Kidney (tissue), 14 donors: ENCODE data around the gene FAM149A. TPM values are rescaled to one million over a fixed set of nuclear protein-coding genes. Genes with fewer than 3 reads are reported as not detected.

Experiments used
- DNase-seq, 5 donors: peaks; one replicate each; pipeline ENCODE4 v3.0.0-alpha.2; 2013 to 2020
- FAIRE-seq: peaks from 2 replicates; lab custom pipeline; 2012; peaks lifted over from hg19 to GRCh38; lab: Jason Lieb, UNC
- H3K27ac ChIP-seq, 2 donors: one replicate each; pipeline ENCODE4 v1.7.0; 2013; ENCODE audit warnings: low read depth in 2 of 2, low read length in 2 of 2, inconsistent platforms in 1 of 2
- H3K27me3 ChIP-seq: one replicate; pipeline ENCODE4 v1.7.1; 2013; ENCODE audit warnings: low read length, inconsistent platforms; ENCODE audit not compliant: control insufficient read depth, insufficient read depth
- H3K36me3 ChIP-seq, 3 donors: one replicate each; pipeline versions ENCODE4 v1.7.0 to v1.7.1; 2013; ENCODE audit warnings: low read length in 3 of 3, control low read depth in 1 of 3, inconsistent platforms in 1 of 3; ENCODE audit not compliant: insufficient read depth in 3 of 3, control insufficient read depth in 2 of 3
- H3K4me1 ChIP-seq, 3 donors: one replicate each; pipeline versions ENCODE4 v1.7.0 to v1.7.1; 2013; ENCODE audit warnings: low read length in 3 of 3, inconsistent platforms in 1 of 3, low read depth in 1 of 3; ENCODE audit not compliant: control insufficient read depth in 2 of 3, insufficient read depth in 2 of 3
- H3K4me3 ChIP-seq, 3 donors: one replicate each; pipeline versions ENCODE4 v1.7.0 to v1.8.1; 2013; ENCODE audit warnings: low read length in 3 of 3, control low read depth in 1 of 3, inconsistent platforms in 1 of 3
- H3K9ac ChIP-seq, 3 donors: one replicate each; pipeline versions ENCODE4 v1.7.0 to v1.7.1; 2013; ENCODE audit warnings: low read length in 3 of 3, control low read depth in 1 of 3, inconsistent platforms in 1 of 3
- H3K9me3 ChIP-seq, 3 donors: one replicate each; pipeline versions ENCODE4 v1.7.0 to v1.7.1; 2013; ENCODE audit warnings: low read length in 3 of 3, control low read depth in 1 of 3, inconsistent platforms in 1 of 3; ENCODE audit not compliant: control insufficient read depth in 2 of 3, insufficient read depth in 1 of 3
- intact Hi-C: fragments of 100-400 bp; cut with DNase I; formaldehyde crosslinking; loops from one replicate; pipeline ENCODE4 v1.11.1; 2022
- polyA plus RNA-seq: library from polyadenylated mRNA; stranded (reverse); fragments of 350-450 nt; fragmentation: Illumina TruSeq; extraction: RNeasy Lipid Tissue Mini Kit (QIAGEN cat#74804); gene quantifications from one replicate; pipeline ENCODE4 v1.2.3, GENCODE V29; 2014; ENCODE audit warnings: low read depth, low replicate concordance; ENCODE audit not compliant: insufficient read depth
- total RNA-seq: library from RNA; stranded (reverse); fragmentation: NEBNext Ultra II Directional; extraction: Animal tissue kit (Norgen Biotek cat#: 25700); gene quantifications from one replicate; pipeline ENCODE4 v1.2.1, GENCODE V29; 2021
- TF ChIP-seq, protein P1 (sequence below): IDR thresholded peaks from 3 replicates; pipeline ENCODE4 v1.5.1; 2012; ENCODE audit warnings: mild to moderate bottlenecking, moderate library complexity, borderline replicate concordance; ENCODE audit not compliant: insufficient read depth; ENCODE audit errors: extremely low read depth
- donor health status: control.
- donor health status: control.
- donor health status: control.
- donor health status: control.
- donor health status: control.
- donor health status: DM: yes; HTN: yes; CAD: no.
- donor health status: Normal renal cell carcinoma (clear cell type).

The FAM149A gene
- total and polyA plus RNA-seq, 2 donors from 2014 or later: 32.4 to 37.8 TPM

DNA sequence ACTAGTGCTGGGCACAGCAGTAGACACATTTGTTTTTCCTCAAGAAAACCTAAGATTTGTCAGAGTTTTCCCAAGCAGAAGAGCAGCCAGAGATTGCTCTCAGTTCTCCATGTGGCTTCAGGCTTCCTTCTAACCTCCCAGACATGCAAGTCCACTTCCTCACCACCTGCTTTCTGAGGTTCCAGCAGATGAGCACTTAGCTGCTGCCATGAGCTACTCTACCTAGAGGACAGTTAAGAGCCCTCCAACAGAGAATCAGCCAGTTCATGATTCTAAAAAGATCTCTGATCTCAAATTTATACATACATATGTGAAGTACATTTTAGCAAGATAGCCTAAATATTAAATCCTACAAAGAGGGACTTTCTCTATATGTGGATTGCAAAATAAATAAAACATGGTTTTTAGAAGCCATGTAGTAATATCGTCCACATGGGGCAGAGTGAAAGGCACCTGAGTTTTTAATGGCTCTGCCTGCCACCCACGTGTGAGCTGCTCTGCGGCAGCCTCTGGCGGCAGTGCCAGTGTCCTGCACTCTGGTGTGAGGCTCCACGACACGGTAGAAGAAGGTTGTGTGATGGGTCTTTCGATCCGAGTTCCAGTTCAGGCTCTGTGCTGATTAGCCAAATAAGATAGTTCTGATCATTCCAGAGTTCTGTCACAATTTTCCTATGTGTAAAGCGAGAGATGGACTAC, 97.2 kb downstream of the FAM149A start:
- DNase-seq (peak in 2 of 5 donors; percentile 25 to 54), FAIRE-seq (no peak)
- H3K27me3 ChIP-seq: no peaks in the 10 kb centered on the region
- TF ChIP-seq, protein P1, sequence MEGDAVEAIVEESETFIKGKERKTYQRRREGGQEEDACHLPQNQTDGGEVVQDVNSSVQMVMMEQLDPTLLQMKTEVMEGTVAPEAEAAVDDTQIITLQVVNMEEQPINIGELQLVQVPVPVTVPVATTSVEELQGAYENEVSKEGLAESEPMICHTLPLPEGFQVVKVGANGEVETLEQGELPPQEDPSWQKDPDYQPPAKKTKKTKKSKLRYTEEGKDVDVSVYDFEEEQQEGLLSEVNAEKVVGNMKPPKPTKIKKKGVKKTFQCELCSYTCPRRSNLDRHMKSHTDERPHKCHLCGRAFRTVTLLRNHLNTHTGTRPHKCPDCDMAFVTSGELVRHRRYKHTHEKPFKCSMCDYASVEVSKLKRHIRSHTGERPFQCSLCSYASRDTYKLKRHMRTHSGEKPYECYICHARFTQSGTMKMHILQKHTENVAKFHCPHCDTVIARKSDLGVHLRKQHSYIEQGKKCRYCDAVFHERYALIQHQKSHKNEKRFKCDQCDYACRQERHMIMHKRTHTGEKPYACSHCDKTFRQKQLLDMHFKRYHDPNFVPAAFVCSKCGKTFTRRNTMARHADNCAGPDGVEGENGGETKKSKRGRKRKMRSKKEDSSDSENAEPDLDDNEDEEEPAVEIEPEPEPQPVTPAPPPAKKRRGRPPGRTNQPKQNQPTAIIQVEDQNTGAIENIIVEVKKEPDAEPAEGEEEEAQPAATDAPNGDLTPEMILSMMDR: peak; percentile 56
- peaks cover 0 to 3% (median 0%) of the 10 kb centered on the region in 3 donors for H3K9me3 ChIP-seq
- peak overlapping the region in 1 of 2 donors; percentile 33 for H3K27ac ChIP-seq
- intact Hi-C loops: no loop called here
- H3K4me3 ChIP-seq: no peak overlapping the region
- H3K9ac ChIP-seq: no peak overlapping the region
- peaks cover 2 to 16% (median 12%) of the 10 kb centered on the region in 3 donors for H3K36me3 ChIP-seq
- peaks cover 0 to 4% (median 0%) of the 10 kb centered on the region in 3 donors for H3K4me1 ChIP-seq

DNA sequence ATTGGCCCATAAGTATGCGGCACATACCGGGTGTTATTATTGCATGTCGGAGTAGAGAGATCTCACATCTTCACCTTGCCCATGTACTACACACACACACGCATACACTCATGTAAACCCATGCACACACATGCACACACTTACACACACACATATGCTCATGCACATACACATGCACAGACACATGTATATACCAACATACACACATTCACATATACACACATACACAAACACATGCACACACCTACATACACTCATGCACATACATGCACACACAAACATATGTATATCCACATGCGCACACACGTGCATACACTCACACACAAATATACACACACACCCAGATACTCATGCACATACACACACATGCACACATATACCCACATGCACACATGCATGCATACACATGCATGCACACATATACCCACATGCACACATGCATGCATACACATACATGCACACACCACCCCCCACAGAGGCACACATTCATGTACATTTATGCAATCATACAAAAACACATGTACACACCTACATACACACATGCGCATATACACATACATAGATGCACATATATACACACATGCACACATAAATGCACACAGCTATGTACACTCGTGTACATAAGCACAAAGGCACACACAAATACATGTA, 98.1 kb downstream of the FAM149A start:
- peaks cover 0 to 3% (median 0%) of the 10 kb centered on the region in 3 donors for H3K9me3 ChIP-seq
- H3K9ac ChIP-seq: peak overlapping the region in 1 of 3 donors; percentile 11
- DNase-seq (no peak), FAIRE-seq (no peak)
- intact Hi-C loops: no loop called here
- H3K36me3 ChIP-seq: peaks cover 2 to 12% (median 11%) of the 10 kb centered on the region in 3 donors
- no peaks in the 10 kb centered on the region for H3K27me3 ChIP-seq
- no peak overlapping the region for H3K27ac ChIP-seq
- no peak overlapping the region for H3K4me3 ChIP-seq
- peaks cover 0 to 4% (median 0%) of the 10 kb centered on the region in 3 donors for H3K4me1 ChIP-seq
- TF ChIP-seq, protein P1: no peak

GRCh38 chr4:186203406-186203805, 98.9 kb downstream of the FAM149A start:
- TF ChIP-seq, protein P1: no peak
- H3K9ac ChIP-seq: no peak overlapping the region
- peak in 3 of 5 donors; percentile 53 to 83 (median 53) for DNase-seq
- no peak for FAIRE-seq
- peaks cover 2 to 12% (median 11%) of the 10 kb centered on the region in 3 donors for H3K36me3 ChIP-seq
- H3K4me1 ChIP-seq: peaks cover 0 to 4% (median 0%) of the 10 kb centered on the region in 3 donors
- peak overlapping the region in 1 of 2 donors; percentile 79 for H3K27ac ChIP-seq
- H3K9me3 ChIP-seq: peaks cover 0 to 3% (median 0%) of the 10 kb centered on the region in 3 donors
- no peaks in the 10 kb centered on the region for H3K27me3 ChIP-seq
- intact Hi-C loops: no loop called here
- H3K4me3 ChIP-seq: no peak overlapping the region
